Kidney epithelial cell (primary cell): ENCODE results near the gene CRP. TPM values are rescaled to one million over a fixed set of nuclear protein-coding genes. Genes with fewer than 3 reads are reported as not detected.
"Not testable (repeated sequence)": the region's sequence is repeated elsewhere in the genome, so short reads cannot be mapped to it uniquely, and the experiment has no call there.

Source experiments
- DNase-seq: peaks from one replicate; pipeline ENCODE4 v3.0.0-alpha.2; 2010; ENCODE audit warnings: low read depth
- H3K27me3 ChIP-seq: 2 replicates; pipeline ENCODE4 v1.6.0; 2011; ENCODE audit warnings: low read length; ENCODE audit not compliant: control insufficient read depth, insufficient read depth
- H3K36me3 ChIP-seq: 2 replicates; pipeline ENCODE4 v1.5.1; 2011; ENCODE audit warnings: low read length; ENCODE audit not compliant: control insufficient read depth, insufficient read depth
- H3K4me3 ChIP-seq: 2 replicates; pipeline ENCODE4 v1.5.1; 2011; ENCODE audit warnings: low read depth, mild to moderate bottlenecking, control low read depth, low read length
- CTCF ChIP-seq: IDR thresholded peaks from 2 replicates; pipeline ENCODE4 v1.5.1; 2011; ENCODE audit warnings: mild to moderate bottlenecking, moderate library complexity, low read length, control low read depth, inconsistent platforms; ENCODE audit not compliant: insufficient read depth, poor library complexity, severe bottlenecking
- total RNA-seq: library from RNA; depleted of rRNA; stranded (reverse); fragments of >200 nt; gene quantifications from 2 replicates; pipeline ENCODE4 v1.2.3, GENCODE V29; 2015

CRP gene
- total RNA-seq, 1 donor from 2014 or later: not detected

DNA sequence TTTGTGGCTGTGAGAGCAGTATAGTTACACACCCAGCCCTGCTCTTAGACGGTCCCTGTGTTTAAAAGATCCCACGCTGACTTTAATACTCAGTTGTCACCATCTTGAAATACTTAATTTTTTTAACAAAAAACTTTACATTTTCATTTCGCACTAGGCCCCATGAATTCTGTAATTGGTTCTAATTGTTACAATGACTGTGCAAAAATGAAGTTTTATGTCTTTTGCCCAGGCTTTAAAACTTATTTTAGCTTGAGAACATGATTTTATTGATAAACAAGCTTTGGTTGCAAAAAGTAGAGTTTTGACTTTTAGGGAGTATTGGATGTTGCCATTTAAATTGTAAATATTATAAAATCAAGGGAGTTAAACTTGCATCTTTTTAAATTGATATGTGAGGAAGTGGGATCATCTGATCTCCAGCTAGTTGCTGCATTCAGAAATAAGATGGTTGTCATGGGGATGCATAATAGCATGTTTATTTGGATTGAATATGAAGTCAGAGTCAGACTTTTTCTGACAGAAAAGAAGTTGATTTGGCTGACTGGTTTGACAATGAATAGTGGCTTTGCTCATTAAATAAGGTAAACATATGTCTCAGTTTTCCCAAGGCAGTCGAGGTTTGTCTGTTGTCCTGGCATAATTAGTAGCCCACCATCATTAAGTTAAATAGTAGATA, 23.0 kb upstream of the CRP start:
- no peak for DNase-seq
- Histone ChIP-seq H3K36me3 (no peaks in the 10 kb centered on the region), H3K4me3 (no peak overlapping the region), H3K27me3 (no peaks in the 10 kb centered on the region)
- no peak for TF ChIP-seq CTCF

GRCh38 chr1:159723188-159723587, 8.8 kb upstream of the CRP start:
- not testable (repeated sequence) for H3K36me3 ChIP-seq, H3K4me3 ChIP-seq, H3K27me3 ChIP-seq, DNase-seq

- TF ChIP-seq CTCF: no peak
- H3K27me3 ChIP-seq: no peaks in the 10 kb centered on the region
- H3K4me3 ChIP-seq: no peak overlapping the region
- no peak for DNase-seq
- H3K36me3 ChIP-seq: no peaks in the 10 kb centered on the region
These were observed 5.6 kb upstream of the CRP start for GRCh38 chr1:159719990-159720389.

DNA sequence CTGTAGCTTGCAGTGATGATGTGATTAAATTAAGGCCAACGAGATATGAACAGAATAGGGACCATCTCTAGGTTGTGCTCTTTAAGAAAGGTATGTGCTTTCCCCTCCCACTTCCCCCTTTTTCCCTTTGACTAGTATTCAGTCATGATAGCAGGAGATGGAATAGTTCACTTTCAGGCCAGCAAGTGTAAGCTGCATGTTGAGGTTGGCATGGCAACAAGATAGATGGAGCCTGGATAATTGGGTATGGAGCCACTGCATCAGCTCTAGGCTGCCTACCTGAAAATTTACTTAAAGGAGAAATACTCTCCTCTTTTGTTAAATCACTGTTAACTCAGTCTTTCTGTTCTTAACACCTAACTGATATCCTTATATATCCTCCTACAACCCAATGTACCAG, 1.5 kb upstream of the CRP start:
- no peak overlapping the region for H3K4me3 ChIP-seq
- no peaks in the 10 kb centered on the region for H3K27me3 ChIP-seq
- no peak for DNase-seq
- H3K36me3 ChIP-seq: no peaks in the 10 kb centered on the region
- no peak for TF ChIP-seq CTCF

DNA sequence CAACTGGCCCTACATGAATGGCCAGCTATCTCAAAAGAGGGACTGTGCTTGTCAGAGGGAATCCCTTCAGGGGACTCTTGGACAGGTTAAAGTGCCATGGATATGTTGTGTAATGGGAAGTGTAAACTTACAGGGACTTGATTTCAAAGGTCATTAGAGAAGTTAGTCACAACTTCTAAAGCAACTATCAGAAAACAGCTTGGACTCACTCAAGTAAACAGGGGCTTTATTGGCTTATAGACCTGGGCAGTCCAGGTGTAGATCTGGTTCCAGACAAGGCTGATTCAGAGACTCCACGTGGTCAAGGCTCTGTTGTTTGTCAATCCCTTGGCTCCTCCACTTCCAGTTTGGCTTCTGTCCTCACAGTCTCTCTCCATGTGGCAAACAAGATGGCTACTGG, 2.3 kb downstream of the CRP start:
- Histone ChIP-seq H3K4me3 (no peak overlapping the region), H3K36me3 (no peaks in the 10 kb centered on the region), H3K27me3 (no peaks in the 10 kb centered on the region)
- TF ChIP-seq CTCF: no peak
- DNase-seq: no peak

GRCh38 chr1:159707472-159708260, 6.7 kb downstream of the CRP start:
- H3K36me3 ChIP-seq: no peaks in the 10 kb centered on the region
- H3K27me3 ChIP-seq: no peaks in the 10 kb centered on the region
- DNase-seq: no peak
- no peak overlapping the region for H3K4me3 ChIP-seq
- TF ChIP-seq CTCF: no peak
